Measurements from ENCODE around the gene NAA15.
"Not testable (repeated sequence)": the region's sequence is repeated elsewhere in the genome, so short reads cannot be mapped to it uniquely, and the experiment has no call there.

Gene NAA15

DNA sequence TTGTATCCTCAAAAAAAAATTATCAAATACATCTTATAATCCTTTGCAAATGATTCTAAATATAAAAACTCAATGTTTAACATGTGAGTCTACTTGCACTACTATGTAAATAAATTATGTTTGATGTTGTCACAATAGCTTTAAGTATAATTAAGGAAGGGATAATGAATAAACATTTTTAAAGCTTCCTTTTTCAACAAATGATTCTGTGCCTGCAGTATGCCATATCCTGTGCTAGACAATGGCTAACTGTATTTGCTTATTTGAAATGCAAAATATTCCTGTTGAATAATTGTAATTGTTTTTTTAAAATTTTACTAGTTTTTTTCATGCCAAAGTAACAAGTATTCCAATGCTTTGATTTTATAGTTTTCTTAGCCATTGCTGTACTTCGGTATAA lies 60.0 kb downstream of the NAA15 start:
- DNase-seq (ENCODE audit: low read depth in 2 of 2) = no peak

DNA sequence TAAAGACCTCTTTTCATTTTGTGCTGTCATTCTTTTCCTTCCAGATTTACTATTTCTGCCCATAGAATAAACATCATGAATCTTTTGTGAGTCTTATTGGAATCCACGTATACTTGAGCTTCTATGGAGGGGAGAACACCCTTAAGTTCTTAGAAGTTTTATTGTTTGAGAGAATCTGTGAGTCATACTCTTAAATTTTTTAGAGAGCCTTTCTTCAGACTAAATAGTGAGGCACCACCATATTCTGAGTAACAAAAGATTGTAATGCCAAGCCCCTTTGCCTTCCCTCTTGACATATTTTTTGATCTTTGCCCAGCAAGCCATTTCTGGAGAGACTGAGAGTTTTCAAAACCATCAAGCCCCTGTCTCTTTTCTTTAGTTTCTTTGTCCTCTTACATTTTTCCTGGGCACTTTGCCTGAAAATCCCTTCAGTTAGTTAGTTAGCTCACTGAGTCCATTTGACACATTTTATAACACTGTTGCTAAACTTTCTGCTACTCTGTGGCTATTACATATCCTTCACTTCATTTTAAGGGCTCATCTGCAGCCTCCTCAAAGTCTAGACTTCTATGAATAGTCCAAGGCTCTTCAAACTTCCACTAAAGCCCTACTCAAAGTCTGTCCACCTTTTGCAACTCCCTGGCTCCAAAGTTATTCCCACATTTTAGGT lies 66.3 kb downstream of the NAA15 start:
- DNase-seq (ENCODE audit: low read depth in 2 of 2) = no peak

DNA sequence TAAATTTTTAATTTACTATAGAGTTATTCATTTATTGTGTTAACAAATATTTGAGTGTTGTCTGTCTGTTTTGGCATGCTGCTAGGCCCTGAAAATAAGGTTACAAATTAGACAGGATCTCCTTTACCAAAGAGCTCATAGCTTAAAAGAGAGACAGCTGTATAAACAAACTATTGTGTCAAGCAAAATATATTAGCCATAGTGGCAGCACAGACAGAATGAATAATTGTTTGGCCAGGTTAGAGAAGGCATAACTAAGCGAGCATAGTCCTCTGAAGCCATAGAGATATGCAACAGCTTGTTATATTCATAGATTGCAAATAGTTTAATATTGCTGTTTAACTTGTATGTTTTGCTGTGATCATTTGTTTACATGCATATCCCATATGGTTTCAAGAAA lies 67.7 kb downstream of the NAA15 start:
- DNase-seq (ENCODE audit: low read depth in 2 of 2) = no peak

DNA sequence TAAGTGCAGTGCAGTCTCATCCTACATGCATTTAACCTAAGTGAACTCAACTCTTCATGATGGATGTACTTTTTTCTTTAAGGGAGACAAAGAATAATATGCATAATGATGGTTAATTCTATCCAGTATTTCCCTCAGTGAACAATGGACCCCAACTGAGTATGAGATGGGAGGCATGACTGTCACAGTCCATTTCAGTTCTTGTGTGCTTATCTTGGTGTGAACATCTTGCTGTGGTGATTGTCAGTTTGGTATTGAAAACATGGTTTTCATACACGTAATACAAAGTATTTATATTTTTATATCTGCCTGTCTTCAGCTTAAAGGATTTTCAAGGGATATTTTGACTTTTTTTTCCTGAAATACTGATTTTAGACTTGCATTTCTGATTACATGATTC lies 72.9 kb downstream of the NAA15 start:
- DNase-seq (ENCODE audit: low read depth in 2 of 2) = no peak

DNA sequence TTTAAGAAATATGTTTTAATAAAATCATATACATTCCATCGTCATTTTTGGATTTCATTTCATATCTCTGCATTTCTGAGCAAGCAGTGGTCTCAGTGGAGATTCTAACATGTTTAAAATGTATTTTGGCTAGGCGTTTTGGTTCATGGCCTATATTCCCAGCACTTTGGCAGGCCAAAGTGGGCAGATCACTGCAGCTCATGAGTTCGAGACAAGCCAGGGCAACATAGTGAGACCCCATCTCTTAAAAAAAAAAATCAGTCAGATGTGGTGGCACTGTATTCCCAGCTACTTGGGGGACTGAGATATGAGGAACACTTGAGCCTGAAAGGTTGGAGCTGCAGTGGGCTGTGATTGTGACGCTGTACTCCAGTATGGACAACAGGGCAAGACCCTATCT lies 85.1 kb downstream of the NAA15 start:
- no peak for DNase-seq (ENCODE audit: low read depth in 2 of 2)

DNA sequence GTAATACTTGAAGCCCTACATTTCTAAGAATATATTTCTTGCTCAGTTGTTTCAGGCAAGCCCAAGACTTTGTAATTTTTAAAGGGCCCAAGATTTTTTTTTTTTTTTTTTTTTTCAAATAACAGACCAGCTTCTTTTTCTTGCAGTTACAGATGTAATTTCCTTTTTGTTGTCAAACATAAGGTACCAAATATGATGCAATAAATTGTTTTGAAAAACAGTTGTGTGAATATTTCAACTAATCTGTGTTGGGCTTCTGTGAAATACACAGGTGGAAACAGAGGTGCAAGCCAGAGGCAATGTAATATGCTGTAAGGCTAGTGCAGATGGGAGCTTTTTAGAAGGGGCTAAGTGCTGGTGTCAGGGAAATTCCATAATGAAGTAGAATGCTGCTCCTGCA lies 87.8 kb downstream of the NAA15 start:
- no peak for DNase-seq (ENCODE audit: low read depth in 2 of 2)

DNA sequence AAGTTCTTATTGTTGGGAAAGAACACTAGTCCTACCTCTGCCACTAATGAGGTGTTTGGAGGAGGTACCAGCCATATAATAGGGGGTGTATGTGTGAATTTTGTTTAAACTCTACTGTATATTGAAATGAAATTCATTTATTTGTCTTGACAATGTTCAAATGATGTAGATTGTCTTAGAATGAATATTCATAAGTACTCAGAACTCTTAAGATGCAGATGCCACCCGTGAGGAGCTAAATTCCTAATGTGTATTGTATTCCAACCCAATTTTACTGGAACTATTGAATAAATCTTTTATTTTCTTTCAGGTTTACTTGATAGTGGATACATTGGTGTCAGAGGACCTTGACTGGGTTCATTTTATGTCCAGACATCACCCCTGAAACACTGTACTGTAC lies 88.7 kb downstream of the NAA15 start:
- no peak for DNase-seq (ENCODE audit: low read depth in 2 of 2)

DNA sequence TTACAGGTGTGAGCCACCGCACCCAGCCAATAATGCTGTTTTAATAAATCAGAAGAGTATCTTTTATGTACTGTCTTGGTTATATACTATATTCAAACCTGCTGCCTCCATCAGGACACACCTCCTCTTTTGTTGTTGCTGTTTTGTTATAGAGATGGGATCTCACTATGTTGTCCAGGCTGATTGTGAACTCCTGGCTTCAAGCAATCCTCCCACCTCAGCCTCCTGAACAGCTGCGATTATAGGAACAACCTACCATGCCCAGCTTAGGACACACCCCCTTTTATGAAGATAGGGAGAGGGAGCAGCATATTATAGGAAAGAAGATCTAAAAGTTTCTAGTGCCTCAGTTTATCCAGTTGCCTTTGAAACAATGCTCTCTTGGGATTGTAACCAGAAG lies 90.4 kb downstream of the NAA15 start:
- no peak for DNase-seq (ENCODE audit: low read depth in 2 of 2)

DNA sequence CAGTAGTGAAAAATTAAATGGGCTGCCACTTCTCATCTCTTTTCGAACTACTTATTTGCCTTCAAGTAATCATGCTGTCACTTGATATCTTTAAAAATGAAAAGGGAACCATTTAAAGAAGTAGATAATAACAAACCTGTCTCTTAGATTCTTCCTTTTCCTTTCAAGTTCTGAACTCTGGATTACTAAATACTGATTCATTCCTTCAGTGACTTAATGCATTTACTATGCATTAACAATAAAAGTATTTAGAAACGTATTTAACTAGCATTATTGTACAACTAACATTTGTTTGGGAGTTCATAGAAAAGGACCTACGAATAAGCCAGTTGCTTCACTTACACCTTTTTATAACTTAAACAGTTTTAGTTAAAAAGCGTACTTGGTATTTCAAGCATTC lies 91.5 kb downstream of the NAA15 start:
- no peak for DNase-seq (ENCODE audit: low read depth in 2 of 2)

DNA sequence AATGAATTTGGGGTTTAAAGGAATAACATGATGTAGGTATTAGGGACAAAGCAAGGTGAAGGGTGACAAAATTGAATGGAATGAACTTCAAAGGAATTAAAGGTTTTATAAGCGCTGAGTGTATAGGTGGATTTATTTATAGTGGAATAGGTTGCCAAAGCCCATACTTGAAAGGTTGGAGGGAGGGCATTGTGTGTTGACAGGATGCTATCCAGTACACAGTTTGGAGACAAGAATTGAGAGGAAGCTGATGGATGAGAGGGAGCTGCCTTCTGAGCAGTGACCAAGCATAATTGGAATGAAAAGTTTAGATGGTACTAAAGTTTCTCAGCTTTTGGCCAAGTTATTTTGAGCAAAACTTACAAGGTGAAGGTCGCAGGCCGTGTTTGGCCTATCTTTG lies 100.1 kb downstream of the NAA15 start:
- DNase-seq (ENCODE audit: low read depth in 2 of 2) = no peak

DNA sequence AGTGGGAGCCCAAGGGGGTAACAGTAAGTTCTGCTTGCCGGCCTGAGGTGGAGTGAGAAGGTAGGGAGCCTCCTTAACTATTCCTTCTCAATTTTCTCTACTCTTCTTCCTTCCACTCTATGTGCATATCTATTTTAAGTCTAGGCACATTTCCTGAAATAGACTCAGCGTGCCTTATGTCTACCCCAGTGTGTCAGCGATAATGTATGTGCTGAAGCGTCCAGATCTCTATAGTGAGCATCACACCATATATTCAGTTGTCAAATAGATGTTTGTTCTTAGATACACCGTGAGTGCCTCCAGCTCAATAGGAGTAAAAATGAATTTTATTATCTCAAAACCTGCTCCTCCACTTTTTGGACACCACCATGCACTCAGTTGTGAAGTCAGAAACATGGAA lies 101.1 kb downstream of the NAA15 start:
- no peak for DNase-seq (ENCODE audit: low read depth in 2 of 2)

DNA sequence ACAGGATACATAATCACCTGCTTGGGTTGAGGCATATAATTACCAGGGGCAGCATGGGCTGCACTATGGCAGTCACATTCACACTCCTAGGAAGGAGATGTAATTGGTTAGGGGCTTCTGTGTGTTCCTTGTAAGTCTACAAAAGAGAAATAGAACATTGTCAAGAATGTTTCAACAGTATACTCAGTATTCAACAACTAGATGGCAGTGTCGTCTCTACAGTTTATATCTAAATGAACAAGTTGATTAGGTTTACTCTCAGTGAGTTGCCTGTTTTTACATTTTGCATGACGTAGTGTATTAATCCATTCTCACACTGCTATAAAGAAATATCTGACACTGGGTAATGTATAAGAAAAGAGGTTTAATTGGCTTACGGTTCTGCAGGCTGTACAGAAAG lies 102.2 kb downstream of the NAA15 start:
- no peak for DNase-seq (ENCODE audit: low read depth in 2 of 2)

DNA sequence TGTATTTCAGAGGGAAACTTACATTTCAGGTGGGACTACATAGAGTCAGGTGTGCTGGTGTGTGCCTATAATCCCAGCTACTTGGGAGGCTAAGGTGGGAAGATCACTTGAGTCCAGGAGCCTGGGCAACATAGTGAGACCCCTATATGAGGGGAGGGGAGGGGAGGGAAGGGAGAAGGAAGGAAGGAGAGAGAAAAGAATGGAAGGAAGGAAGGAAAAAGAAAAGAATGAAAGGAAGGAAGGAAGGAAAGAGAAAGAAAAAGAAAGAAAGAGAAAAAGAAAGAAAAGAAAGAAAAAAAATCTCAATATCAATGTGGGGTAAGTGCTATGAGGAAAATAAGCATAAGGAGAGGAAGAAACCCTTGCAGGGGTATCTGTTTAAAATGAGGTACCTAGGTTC lies 109.0 kb downstream of the NAA15 start:
- DNase-seq (ENCODE audit: low read depth in 2 of 2) = no peak

DNA sequence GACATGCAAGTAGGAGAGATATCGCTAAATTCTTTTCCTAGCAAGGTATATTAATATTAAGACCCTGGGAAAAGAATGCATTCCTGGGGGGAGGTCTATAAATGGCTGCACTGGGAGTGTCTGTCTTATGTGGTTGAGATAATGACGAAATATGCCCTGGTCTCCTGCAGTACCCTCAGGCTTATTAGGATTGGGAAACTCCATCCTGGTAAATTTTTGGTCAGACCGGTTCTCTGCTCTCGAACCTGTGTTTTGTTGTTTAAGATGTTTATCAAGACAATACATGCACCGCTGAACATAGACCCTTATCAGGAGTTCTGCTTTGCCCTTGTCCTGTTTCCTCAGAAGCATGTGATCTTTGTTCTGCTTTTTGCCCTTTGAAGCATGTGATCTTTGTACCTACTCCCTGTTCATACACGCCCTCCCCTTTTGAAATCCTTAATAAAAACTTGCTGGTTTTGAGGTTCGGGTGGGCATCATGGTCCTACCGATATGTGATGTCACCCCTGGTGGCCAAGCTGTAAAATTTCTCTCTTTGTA lies 113.4 kb downstream of the NAA15 start:
- DNase-seq (ENCODE audit: low read depth in 2 of 2) = not testable (repeated sequence)

DNA sequence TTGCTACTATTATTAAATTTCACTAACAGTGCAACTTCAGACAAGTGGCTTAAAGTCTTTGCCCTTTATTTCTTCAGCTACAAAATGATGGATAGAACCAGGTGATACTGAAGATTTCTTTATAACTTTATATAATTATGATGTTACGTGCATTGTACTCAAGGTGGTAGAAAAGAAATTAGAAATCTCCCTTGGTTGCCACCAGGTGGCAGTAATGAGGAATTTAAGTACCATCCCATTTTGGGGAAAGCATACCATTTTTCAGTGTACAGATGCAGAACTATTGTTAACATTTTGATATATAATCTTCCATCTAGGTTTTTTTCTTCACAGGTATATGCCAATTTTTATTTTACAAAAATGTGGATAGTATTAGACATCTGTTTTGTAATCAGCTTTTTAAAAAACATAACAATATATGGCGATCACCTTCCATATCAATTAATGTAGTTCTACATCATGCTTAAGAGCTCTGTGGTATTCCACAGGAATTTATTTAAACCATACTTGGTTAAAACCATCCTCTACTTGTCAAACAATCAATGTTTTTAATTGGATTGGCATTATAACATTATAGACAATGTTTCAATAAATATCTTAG lies 114.9 kb downstream of the NAA15 start:
- no peak for DNase-seq (ENCODE audit: low read depth in 2 of 2)

DNA sequence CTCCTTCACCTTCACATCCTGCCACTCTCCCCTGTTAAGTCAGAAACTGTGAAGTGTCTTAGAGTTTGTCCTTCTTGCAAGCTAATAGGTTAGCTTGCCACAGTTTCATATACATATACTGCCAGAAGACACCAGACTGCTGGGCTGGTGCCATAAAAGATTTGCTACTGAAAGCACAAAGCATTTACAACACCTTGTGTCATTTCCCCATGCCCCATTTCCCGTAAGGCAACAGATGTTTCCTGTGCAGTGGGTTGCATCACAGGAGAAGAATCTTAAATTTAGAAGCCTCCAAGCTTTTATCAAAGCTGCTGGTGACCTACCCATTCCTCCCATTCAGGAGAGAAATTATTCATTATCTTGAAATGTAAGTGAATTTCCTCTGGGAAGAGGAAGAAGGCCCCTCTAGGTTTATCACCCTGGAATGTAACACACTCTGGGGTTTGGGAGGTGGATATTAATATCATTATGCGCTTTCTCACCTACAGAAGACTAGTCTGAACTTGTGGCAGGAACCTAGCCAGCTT lies 118.1 kb downstream of the NAA15 start:
- no peak for DNase-seq (ENCODE audit: low read depth in 2 of 2)

DNA sequence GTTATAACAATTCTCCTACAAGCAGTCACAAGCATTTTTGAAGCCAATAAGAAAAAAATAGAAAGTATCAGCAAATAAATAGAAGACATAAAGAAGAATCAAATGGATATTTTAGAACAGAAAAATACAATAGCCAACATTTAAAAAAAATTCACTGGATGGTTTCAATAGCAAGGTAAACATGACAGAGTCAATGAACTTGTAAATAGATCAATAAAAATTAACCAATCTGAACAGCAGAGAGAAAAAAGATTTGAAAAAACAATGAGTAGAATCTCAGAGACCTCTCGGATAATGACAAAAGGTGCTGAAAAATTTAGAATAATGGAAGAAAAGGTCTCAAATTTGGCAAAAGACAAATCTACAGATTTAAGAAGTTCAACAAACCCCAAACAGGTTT lies 119.3 kb downstream of the NAA15 start:
- DNase-seq (ENCODE audit: low read depth in 2 of 2) = no peak

DNA sequence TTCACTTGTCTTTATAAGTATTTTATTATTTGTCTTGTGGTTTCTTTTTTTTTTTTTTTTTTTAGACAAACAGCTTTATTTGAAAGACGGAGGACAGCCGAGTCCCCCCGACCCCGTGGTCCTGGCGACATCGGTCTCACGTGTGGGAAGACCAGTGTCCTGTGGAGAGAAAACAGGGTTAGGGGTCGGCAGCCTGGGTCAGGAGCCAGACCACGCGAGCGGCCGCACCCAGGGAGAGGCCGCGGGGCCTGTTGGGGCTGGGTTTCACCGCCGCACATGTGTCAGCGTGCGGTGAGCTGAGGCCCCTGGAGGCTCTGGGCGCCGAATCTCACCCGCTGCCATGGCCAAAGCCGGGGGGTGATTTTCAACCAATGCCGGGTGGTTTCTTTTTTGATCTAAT lies 134.8 kb downstream of the NAA15 start:
- DNase-seq (ENCODE audit: low read depth in 2 of 2) = no peak

DNA sequence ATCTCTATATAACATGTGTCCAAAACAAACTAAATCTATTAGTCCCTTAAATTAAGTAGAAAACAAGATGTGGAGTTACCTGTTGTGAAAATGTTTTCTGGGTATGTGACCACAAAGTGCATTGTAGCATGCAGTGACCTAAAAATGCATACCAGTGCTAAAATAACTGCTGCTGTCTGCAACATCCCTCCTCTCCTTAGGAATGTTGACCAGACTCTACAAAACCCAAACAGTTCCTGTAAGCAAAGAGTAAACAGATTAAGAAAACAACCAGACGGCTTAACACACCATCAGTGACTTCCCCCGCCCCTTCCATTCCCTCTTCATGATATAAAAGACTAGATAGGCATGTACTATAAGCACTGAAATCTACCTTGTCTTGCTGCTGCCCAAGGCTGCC lies 136.8 kb downstream of the NAA15 start:
- no peak for DNase-seq (ENCODE audit: low read depth in 2 of 2)

DNA sequence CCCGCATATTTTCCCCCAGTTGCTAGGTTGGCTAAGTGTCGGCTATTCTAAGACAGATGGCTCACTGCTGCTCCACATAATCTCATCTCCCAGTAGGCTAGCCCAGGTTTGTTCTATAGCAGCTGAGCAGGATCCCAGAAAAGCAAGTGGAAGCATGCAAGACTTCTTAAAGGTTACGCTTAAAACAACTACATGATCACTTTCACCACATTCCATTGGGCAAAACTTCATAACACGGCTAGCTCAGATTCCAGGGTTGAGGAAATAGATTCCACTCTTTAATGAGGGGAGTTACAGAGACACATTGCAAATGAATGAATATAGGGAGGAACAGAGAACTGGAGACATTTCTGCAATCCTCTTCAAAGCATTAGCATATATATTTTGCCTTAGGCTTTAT lies 139.7 kb downstream of the NAA15 start:
- no peak for DNase-seq (ENCODE audit: low read depth in 2 of 2)

DNA sequence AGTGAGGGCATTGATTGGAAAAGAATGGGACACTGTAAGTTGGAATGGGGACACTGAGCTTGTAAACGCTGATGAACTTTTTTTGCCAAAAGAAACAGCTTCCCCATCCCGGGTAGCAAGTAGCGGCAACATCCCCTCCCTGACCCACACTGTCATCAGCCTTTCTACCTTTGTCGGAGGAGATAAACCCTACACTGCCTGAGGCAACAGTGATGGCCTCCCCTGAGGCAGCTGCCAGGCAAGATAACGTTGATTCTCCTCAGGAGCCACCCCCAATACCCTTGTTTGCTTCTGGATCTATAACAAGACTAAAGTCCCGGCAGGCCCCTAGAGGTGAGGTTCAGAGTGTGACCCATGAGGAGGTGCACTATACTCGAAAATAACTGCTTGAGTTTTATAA lies 142.4 kb downstream of the NAA15 start:
- no peak for DNase-seq (ENCODE audit: low read depth in 2 of 2)

DNA sequence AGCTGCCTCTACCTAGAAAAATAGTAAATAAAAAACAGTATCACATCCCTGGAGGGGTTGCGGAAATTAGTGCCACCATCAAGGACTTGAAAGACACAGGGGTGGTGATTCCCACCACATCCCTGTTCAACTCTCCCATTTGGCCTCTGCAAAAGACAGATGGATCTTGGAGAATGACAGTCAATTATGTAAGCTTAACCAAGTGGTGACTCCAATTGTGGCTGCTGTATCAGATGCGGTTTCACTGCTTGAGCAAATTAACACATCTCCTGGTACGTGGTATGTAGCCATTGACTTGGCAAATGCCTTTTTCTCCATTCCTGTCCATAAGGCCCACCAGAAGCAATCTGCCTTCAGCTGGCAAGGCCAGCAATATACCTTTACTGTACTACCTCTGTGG lies 143.6 kb downstream of the NAA15 start:
- not testable (repeated sequence) for DNase-seq (ENCODE audit: low read depth in 2 of 2)

DNA sequence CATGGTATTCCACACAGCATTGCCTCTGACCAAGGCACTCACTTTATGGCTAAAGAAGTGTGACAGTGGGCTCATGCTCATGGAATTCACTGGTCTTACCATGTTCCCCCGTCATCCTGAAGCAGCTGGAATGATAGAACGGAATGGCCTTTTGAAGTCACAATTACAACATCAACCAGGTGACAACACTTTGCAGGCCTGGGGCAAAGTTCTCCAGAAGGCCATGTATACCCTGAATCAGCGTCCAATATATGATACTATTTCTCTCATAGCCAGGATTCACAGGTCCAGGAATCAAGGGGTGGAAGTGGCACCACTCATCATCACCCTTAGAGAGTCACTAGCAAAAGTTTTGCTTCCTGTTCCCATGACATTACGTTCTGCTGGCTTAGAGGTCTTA lies 145.8 kb downstream of the NAA15 start:
- DNase-seq (ENCODE audit: low read depth in 2 of 2) = not testable (repeated sequence)

DNA sequence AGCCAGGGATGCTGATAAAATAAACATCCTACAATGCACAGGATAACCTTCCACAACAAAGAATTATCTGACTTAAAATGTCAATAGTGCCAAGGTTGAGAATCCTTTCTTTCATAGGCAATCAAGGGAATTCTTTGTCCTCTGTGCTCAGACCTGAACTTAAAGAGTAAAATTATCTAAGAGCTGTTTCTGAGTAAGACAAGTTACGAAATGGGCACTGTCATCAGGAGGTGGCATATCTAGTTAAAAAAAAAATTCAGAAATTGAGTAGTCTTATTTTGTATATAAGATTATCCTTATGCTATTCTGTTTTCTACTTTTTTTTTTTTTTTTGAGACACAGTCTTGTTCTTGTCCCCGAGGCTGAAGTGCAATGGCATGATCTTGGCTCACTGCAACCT lies 149.3 kb downstream of the NAA15 start:
- DNase-seq (ENCODE audit: low read depth in 2 of 2) = no peak

All from activated CD8-positive, alpha-beta memory T cell treated with anti-CD3 and anti-CD28 coated beads for 4 hours (primary cell).